ENCODE results near the gene SHISA8.
A peak's percentile ranks its signal among the peaks of the same experiment; 100 is the strongest.

SHISA8 gene

GRCh38 chr22:41933411-41934177, 18.7 kb upstream of the SHISA8 start:
- DNase-seq = no peak

- DNase-seq = no peak
These were observed 17.5 kb upstream of the SHISA8 start for GRCh38 chr22:41932353-41932752.

- DNase-seq = no peak
These were observed 16.9 kb upstream of the SHISA8 start for GRCh38 chr22:41931701-41932269.

- no peak for DNase-seq
These were observed 14.5 kb upstream of the SHISA8 start for GRCh38 chr22:41929418-41929810.

- no peak for DNase-seq
These were observed 13.9 kb upstream of the SHISA8 start for GRCh38 chr22:41928593-41929417.

GRCh38 chr22:41927813-41928212, 12.9 kb upstream of the SHISA8 start:
- no peak for DNase-seq

- peak; percentile 80 for DNase-seq
These were observed 11.0 kb upstream of the SHISA8 start for GRCh38 chr22:41925783-41926460.

GRCh38 chr22:41923595-41924276, 8.9 kb upstream of the SHISA8 start:
- DNase-seq = no peak

GRCh38 chr22:41922940-41923594, 8.2 kb upstream of the SHISA8 start:
- DNase-seq = no peak

- DNase-seq = no peak
These were observed 7.5 kb upstream of the SHISA8 start for GRCh38 chr22:41922328-41922727.

GRCh38 chr22:41920271-41920976, 5.5 kb upstream of the SHISA8 start:
- DNase-seq = no peak

- peak; percentile 16 for DNase-seq
These were observed 4.7 kb upstream of the SHISA8 start for GRCh38 chr22:41919357-41920224.

GRCh38 chr22:41917903-41918791, 3.3 kb upstream of the SHISA8 start:
- no peak for DNase-seq

- no peak for DNase-seq
These were observed 2.6 kb upstream of the SHISA8 start for GRCh38 chr22:41917375-41917902.

- DNase-seq = no peak
These were observed 2.0 kb upstream of the SHISA8 start for GRCh38 chr22:41916745-41917358.

- DNase-seq = no peak
These were observed 1.1 kb upstream of the SHISA8 start for GRCh38 chr22:41915786-41916493.

- DNase-seq = no peak
These were observed 251 bp downstream of the SHISA8 start for GRCh38 chr22:41914611-41915034.
